T follicular helper cell (primary cell): ENCODE data around the gene PPP2R5C.
"Not testable (repeated sequence)": the region's sequence is repeated elsewhere in the genome, so short reads cannot be mapped to it uniquely, and the experiment has no call there.

Source experiments
- DNase-seq: peaks from one replicate; pipeline ENCODE4 v3.0.0-alpha.2; 2020; ENCODE audit warnings: low read depth
- total RNA-seq, 2 experiments: gene quantifications; one replicate each; lab custom pipeline; 2026; lab: John Stamatoyannopoulos, UW

The PPP2R5C gene
- total RNA-seq: 287 to 771 reads per million in 2 experiments

DNA sequence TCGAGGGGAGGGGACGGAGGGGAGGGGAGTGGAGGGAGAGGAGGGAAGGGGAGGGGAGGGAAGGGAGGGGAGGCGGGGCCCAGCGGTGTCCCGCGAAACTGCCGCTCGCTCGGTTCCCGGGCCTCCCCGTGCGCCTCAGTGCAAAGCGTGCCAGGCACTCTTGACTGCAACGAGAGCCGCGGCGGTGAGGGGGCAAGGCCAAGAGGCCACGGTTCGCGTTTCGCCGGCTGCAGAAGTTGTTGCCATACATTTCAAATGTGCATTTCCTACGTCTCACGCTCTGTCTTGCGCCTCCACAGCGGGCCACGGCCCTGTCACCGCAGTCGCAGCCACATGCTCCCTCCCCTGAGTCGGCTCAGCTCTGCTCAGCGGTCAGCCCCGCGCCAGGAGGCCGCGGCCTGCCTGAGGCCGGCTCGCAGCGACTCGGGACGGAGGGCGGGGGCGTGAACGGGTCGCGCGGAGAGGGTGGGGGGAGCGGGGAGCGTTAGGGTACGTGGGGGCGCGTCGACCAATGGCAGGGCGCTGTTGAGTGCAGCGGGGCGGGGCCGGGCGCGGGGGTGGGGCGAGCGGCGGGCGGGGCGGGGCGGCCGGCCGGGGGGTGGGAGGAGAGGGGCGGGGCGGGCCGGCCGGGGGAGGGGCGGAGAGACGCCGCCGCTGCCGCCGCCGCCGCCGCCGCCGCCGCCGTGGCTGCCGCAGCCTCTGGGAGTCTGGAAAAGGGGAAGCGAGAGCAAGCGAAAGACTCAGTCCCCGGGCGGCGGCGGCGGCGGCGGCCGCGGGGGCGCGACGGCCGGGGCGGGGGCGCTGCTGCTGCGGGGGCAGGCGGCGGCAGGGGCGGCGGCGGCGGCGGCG is at the start of gene PPP2R5C:
PPP2R5C (plus strand) TSS at position 678 of the 849 bp plus-strand sequence. CDS start 185 bp downstream, outside the sequence.
- DNase-seq: peak; percentile 85

- DNase-seq: not testable (repeated sequence)
Observed at GRCh38 chr14:101711857-101712233, 49.7 kb upstream of the PPP2R5C start.

GRCh38 chr14:101712341-101712740 is 49.2 kb upstream of the PPP2R5C start:
- DNase-seq: not testable (repeated sequence)

GRCh38 chr14:101713091-101713490 is 48.4 kb upstream of the PPP2R5C start:
- DNase-seq: not testable (repeated sequence)

DNA sequence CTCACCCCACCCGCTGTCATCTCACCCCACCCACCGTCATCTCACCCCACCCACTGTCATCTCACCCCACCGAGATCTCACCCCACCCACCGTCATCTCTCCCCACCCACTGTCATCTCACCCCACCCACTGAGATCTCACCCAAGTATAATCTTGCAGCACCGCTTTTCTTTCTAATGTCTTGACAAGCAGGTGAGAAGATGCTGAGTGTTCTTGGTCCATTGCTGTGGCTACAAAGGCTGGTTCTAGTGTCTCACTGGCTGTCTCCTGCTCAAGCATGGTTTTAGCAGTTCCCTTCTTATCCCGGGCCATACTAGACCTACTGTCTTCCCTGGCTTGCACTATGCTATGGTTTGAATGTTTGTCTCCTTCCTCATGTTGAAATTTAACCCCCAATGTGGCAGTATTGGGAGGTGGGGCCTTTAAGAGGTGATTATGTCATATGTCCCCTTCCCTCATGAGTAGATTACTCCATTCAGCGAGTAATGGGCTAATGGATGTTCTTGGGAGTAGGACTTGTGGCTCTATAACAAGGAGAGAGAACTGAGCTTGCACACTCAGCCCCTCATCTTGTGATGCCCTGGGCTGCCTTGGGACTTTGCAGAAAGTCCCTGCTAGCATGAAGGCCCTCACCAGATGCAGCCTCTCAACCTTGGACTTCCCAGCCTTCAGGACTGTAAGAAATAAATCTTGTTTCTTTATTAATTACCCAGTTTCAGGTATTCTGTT is 47.7 kb upstream of the PPP2R5C start:
- no peak for DNase-seq

- DNase-seq: no peak
Observed at GRCh38 chr14:101714394-101714793, 47.1 kb upstream of the PPP2R5C start.

DNA sequence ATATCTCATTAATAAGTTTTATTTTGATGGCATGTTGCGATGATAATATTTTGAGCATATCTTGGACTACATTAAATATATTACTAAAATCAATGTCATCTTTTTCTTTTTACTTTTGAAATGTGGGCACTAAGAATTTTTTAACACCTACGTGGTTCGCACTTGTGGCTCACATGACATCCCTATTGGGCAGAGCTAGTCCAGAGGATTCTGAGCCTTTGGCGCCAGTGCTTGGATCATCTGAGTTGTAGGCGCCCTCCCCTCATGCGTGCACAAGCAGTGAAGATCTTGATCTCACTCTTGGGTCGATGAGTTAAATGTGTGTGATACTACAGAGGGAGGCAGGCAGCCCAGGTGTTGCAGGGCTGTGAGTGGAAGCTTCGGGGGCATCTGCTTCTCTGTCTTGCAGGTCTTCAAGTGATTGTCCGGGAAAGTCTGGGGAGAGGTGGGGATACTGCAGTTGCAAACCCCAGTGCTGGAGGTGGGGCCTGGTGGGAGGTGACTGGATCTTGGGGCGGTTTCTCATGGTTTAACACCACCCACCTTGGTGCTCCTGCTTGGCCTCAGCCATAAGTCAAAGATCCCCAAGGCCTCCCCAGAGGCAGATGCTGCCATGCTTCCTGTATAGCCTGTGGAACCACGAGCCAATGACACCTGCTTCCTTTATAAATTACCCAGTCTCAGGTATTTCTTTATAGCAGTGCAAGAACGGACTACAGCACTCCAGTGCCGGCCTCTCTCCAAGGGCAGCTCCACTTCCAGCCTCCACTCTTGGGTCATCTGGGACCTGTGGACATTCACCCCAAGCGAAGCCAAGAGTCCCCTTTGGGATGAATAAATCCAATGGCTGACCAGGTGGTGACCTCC is 46.1 kb upstream of the PPP2R5C start:
- no peak for DNase-seq

DNA sequence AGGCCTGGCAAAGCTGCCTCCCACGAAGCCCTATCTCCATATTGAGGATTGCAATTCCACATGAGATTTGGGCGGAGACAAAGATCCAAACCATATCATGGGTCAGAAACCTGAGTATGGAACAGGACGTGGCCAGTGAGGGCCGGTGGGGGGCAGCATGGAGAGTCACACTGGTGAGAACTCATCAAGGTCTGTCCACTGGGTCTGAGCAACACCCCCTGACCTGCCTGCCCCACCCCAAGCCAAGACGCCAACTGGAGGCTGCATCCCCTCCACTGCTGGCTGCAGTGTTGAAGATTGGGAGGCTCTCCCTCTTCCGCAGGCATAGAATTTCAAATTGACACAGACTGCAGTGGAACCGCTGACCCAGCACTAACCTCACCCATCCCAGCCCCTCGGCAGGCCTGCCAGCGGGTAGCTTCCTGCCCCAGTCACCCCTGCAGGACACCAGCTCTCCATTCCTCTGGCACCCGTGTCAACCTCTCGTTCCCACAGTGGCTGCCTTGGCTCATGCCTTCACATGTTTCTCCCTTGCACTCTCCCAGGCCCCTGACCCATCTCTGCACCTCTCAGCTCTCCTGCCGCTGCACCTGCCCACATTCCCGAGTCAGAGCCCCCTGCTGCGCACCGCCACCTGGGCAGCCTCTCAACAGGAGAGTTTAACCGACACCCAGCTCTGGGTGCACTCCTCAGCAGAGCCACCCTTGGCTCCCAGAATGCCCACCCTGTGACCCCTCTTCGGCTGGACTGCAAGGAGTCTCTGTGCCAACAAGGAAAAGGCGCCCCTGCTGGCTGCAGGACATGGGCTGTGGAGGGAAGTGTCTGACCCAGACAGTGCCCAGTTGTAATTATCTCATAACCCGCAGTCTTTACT is 45.2 kb upstream of the PPP2R5C start:
- no peak for DNase-seq

- no peak for DNase-seq
Observed at GRCh38 chr14:101716956-101717662, 44.4 kb upstream of the PPP2R5C start.

DNA sequence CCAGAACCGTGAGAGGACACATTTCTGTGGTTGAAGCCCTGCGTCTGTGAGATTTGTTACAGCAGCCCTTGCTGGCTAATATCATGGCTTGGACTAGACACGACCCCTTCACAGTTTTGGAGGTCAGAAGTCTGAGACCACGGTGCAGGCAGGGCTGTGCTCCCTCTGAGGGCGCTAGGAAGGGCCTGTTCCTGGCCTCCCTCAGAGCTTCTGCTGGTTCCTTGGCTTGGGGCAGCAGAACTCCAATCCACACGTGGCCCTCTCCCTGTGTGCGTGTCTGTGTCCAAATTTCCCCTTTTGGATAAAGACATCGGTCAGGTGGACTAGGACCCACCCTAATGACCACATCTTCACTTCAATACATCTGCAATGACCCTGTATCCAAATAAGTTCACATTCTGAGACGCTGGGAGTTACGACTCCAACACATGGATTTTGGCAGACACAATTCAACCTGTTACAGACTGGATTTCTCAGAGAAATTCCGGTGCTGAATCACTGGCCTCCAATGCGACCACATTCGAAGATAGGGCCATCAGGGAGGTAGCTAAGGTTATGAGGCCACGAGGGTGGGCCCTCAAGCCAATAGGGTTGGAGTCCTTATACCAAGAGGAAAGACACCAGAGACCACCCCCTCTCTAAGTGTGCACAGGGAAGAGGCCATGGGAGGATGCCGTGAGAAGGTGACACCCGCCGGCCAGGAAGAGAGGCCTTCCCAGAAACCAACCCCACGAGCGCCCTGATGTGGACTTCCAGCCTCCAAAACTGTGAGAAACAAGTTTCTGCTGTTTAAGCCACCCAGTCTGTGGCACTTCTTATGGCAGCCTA is 43.6 kb upstream of the PPP2R5C start:
- DNase-seq: no peak

DNA sequence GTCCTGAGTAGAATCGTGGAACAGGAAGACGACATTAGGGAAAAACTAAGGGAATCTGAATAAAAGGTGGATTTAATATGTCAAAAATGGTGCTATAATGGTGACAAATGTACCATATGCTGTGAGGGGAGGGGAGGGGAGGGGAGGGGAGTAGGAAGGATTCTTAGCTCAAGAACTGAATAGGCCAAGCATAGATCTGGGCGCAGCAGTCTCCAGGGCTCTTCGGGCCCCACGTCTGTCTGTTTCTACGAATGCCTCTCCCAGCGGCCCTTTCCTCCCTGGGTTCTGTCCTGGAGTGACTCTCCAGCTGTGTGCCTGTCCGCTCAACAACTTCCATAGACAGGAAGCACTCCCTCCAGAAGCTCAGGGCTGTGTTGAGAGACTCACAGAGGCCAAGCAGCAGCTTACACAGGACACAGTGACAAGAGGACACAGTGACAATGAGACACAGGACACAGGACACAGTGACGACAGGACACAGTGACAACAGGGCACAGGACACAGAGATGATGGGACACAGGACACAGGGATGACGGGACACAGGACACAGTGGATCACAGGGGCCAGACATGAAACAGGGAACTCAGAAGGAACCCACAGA is 42.4 kb upstream of the PPP2R5C start:
- no peak for DNase-seq

- no peak for DNase-seq
Observed at GRCh38 chr14:101719708-101720107, 41.8 kb upstream of the PPP2R5C start.

DNA sequence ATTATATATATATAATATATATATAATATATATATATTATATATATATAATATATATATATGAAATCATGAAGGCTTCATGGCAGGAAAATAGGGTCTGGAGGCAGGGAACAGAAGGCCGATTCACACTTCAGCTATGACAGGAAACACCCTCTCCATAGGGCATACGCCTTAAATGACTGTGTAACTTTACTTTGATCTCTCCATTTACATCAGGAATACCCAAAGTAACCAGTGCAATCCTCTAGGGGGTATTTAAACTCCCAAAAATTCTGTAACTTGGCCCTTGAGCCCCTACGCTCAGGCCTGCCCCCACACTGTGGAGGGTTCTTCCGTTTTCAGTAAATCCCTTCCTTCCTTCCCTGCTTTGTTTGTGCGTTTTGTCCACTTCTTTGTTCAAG is 40.4 kb upstream of the PPP2R5C start:
- DNase-seq: no peak

DNA sequence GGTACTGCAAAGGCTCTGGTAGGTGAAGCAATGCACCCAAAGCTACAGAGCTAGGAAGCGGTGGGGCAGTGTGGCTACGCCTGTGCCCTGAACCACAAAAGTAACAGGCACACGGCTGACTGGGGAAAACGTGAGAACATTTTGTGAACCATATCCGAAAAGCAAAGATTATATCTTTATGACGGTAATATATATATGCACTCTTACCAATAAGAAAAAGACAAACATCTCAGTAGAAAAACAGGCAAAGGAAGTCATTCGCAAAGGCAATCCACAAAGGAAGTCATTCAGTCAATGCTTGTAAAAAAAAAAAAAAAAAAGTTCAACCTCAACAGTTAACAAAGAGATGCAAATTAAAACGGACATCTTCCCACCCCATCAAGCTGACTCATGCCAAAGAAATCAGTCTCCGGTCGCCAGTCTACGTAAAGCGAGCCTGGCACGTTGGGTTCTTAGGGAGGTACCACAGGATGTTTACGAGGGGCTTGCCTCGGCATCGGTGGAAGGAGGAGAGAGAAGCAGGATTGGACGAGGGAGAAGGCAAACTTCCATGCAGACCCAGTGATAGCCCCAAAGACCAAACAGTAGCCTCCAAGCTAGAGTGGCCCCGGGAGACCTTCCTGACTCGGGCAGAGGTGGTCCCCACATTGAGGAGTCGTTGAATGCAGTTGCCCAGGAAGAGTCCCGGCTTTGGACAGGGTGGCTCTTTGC is 39.4 kb upstream of the PPP2R5C start:
- DNase-seq: peak; percentile 72

GRCh38 chr14:101723061-101723595 is 38.4 kb upstream of the PPP2R5C start:
- no peak for DNase-seq

DNA sequence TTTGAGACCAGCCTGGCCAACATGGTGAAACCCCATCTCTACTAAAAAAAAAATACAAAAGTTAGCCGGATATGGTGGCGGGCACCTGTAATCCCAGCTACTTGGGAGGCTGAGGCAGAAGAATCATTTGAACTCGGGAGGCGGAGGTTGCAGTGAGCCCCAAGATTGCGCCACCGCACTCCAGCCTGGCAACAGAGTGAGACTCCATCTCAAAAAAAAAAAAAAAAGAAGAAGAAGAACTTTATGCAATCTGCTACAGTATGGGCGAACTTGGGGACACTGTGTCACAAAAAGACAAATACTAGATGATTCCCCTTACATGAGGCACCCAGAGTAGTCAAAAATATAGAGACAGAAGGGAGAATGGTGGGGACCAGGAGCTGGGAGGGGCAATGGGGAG is 35.9 kb upstream of the PPP2R5C start:
- not testable (repeated sequence) for DNase-seq

DNA sequence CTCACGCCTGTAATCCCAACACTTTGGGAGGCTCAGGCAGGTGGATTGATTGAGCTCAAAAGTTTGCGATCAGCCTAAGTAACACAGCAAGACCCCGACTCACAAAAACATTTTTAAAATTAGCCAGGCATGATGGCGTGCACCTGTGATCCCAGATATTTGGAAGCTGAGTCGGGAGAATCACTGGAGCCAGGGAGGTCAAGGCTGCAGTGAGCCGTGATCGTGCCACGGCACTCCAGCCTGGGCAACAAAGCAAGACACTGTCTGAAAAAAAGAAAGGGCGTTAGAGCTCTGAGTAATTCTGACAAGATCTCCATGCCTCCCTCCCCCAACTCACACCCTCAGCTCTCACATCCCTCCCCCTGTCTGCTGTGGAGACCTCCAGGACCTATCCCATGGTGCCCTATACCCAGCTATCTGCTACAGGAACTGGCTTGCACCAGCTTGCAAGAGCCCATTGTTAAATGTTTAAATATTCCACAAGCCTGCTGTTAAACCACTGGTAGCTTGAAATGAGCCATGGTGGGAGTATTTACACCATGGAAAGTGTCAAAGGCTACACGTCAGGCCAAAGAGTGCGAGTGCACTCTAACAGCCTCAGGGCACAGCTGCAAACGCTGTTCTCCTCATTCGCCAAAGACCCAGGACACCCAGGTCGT is 35.1 kb upstream of the PPP2R5C start:
- no peak for DNase-seq

DNA sequence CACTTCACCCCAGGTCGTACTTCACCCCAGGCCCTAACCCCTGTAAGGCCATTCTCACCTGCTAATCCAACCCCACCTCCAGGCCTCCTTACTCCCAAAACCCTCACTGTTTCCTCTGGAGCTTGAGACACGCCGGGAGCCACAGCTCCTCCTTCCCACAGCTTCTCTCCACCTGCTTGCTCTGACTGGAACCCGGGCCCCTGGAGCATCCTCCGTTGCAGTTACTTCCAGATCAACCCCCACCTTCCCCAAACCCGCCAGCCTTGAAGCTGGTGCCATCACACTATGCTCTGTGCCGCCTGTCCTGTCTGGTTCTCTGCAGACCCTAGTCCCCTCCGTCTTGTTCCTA is 34.6 kb upstream of the PPP2R5C start:
- no peak for DNase-seq
